Occipital lobe (tissue), 2 donors: Measurements from ENCODE around the gene FAM222B. TPM values are rescaled to one million over a fixed set of nuclear protein-coding genes. Genes with fewer than 3 reads are reported as not detected.
"Not testable (repeated sequence)": the region's sequence is repeated elsewhere in the genome, so short reads cannot be mapped to it uniquely, and the experiment has no call there.

ENCODE experiments used
- DNase-seq: peaks from one replicate; lab custom pipeline; 2025; lab: John Stamatoyannopoulos, UW
- total RNA-seq: library from RNA; depleted of rRNA; stranded (reverse); fragments of >200 nt; gene quantifications from one replicate; pipeline ENCODE4 v1.2.3, GENCODE V29; 2014

The FAM222B gene
- total RNA-seq, 1 donor from 2014 or later = 2.7 TPM

- peak; percentile 50 for DNase-seq
Observed at GRCh38 chr17:28746611-28747050, 96.0 kb downstream of the FAM222B start.

- DNase-seq = no peak
Observed at GRCh38 chr17:28745786-28746411, 96.7 kb downstream of the FAM222B start.

- peak; percentile 83 for DNase-seq
Observed at GRCh38 chr17:28744972-28745785, 97.4 kb downstream of the FAM222B start.

- DNase-seq = no peak
Observed at GRCh38 chr17:28744104-28744971, 98.3 kb downstream of the FAM222B start.

- DNase-seq = peak; percentile 53
Observed at GRCh38 chr17:28743243-28744103, 99.1 kb downstream of the FAM222B start, which contains the start of gene TRAF4. TRAF4 (plus strand) TSS chr17:28744011; CDS start chr17:28744113, 102 bp downstream.

GRCh38 chr17:28741358-28742349 lies 100.9 kb downstream of the FAM222B start:
- no peak for DNase-seq

GRCh38 chr17:28740406-28741357 lies 101.9 kb downstream of the FAM222B start:
- no peak for DNase-seq

- no peak for DNase-seq
Observed at GRCh38 chr17:28738680-28739384, 103.8 kb downstream of the FAM222B start.

- no peak for DNase-seq
Observed at GRCh38 chr17:28737770-28738679, 104.6 kb downstream of the FAM222B start.

- DNase-seq = no peak
Observed at GRCh38 chr17:28737316-28737715, 105.3 kb downstream of the FAM222B start.

GRCh38 chr17:28735913-28736769 lies 106.4 kb downstream of the FAM222B start:
- DNase-seq = not testable (repeated sequence)

GRCh38 chr17:28735242-28735722 lies 107.3 kb downstream of the FAM222B start:
- no peak for DNase-seq

- DNase-seq = no peak
Observed at GRCh38 chr17:28734712-28735241, 107.8 kb downstream of the FAM222B start.

GRCh38 chr17:28733346-28733745 lies 109.2 kb downstream of the FAM222B start:
- DNase-seq = no peak

- no peak for DNase-seq
Observed at GRCh38 chr17:28729950-28730330, 112.7 kb downstream of the FAM222B start.
